DMS79 treated with DMSO at 0.1 percent for 48 hours (cell line): ENCODE data around the gene PTPN4.

Experiments used
- DNase-seq: peaks from one replicate; lab custom pipeline; 2025; lab: John Stamatoyannopoulos, UW

The PTPN4 gene

DNA sequence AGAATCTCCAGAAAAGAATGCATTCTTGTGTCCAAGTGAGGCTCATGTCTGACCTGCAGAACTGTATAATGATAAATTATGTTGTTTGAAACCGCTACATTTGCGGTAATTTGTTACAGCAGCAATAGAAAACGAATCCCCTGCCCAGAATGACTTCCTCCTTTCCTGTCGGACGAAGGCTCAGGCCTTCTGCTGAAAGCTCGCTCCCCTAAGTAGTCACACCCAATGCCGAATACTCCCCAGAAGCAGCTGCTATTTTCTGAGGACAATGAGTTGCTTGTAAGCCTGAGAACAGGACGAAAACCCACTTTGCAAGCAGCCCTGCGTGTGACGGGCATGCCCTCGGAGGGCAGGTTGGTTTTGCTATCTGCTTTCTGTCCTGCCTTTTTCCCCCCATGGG, 27.7 kb upstream of the PTPN4 start:
- DNase-seq: no peak

DNA sequence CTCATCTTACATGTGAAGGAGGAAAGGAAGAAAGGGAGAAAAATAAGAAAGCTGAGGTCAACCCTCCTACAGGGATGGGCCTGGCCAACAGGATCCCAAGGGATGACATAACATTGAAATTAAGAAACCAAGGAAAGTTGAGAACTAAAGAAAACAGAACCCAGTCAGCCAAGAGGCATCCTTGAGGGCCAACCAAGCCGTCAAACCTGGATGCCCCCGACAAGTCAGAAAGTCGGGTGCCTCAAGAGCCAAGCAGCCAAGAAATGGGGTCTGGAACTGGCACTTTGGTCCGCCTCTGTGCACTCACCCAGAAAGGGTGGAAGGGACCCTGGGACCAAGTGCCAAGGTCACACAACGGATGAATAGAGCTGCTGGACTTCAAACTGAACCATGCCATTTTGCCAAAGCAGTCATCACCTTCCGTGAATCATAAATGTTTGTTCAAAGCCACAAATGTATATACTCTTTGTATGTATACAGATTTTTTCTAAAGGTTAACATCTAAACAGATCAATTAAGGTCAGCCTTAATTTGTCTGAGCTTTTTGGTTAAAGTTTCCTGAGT, 27.0 kb upstream of the PTPN4 start:
- DNase-seq: no peak

DNA sequence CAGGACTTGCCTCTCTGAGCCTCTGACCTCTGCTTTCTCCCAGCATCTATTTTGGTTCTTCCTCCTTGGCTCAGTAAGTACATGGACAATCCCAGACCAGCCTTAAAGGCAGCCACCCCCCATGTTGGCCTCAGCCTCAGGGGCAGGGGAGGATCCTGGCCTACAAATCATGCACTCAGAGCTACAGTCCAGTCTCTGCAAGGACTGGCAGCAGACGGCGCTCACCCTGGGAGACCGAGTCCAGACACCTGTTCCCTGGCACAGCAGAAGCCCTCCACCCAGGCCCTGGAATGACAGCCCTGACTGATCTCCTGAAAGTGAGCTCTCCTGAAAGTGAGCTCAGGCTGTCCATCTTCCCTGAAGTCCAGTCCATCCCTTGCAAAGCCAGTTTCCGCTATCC, 25.7 kb upstream of the PTPN4 start:
- no peak for DNase-seq

DNA sequence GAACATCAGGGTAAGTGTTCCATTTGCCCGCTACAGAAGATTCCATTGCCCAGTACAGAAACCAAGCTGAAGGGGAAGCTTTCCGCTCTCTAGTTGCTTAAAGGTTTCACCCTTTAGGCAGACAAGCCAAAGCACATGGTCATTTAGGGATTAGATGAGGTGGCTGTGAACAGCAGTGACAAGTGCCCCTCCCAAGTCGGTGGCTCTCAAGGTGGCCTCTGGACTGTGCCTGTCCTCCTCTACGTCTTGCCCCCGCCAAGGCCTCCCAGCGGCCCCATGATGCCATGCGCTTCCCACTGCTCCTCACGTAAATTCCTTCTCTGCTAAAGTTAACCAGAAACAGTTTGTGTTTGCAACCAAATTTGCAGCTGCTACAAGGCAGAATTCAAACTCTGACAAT, 24.2 kb upstream of the PTPN4 start:
- no peak for DNase-seq

DNA sequence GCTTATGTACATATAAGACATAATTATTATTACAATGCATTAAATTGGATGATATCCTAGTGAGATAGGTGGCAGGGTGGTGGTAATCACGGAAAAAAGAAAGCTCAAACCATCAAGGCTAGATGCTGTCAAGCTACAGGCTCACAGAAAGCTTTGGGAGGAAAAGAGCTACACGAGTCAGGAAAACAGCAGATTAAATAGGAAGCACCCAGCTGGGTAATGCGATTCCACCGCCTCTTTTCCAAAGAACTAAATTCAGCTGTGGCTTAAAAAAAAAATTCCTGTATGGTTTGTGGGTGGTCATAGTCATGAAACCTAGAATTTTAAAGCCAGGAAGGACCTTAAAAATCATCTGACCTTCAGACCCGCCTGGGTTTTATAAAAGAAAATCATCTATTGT, 23.7 kb upstream of the PTPN4 start:
- no peak for DNase-seq

DNA sequence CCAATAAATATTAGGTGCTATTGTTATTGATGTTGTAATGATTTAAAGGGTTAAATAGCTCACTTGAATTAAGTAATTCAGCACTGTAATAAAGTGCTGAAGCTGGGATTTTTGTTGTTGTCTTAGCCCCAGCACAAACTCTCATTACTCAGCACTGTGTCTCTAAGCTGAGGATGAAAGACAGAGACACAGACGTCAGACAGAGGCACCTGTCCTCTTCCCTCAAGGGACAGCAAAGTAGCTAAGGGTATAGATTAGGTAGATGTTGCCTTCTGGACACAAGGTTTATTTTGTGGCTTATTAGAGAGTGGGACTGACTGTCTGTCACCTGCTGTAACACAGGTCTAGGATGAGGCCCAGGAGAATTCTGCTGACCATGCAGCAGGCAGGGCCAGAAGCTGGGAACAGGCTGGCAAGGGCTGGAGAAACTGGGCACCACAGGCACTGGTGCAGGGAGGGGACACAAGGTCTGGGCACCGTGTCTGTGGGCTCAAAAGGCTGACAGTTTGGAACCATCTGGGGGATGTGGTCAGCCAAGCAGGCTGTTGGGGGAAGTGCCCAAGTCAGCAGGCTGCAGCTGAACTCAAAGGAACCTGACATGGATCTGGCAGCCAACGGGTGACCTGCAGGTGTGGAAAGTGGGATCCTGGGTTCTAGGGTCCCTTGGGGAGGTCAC, 20.0 kb upstream of the PTPN4 start:
- DNase-seq: no peak

DNA sequence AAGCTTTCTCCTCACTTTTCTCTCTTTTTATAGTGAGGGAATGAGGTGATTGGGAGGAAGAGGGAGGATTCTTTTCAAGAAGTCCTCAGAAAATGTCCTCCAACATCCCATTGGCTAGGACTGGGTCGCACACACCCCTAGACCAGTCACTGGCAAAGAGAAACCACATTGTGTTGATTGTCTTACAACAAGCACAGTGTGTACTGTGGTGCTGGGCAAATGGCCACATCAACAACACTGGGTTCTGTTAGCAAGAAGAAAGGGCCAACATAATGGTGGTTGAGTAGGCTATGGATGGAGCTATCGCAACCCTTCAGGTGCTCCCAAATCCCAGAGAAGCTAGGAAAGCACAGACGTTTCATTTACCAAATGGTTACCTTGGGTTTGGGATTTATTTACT, 18.7 kb upstream of the PTPN4 start:
- no peak for DNase-seq

DNA sequence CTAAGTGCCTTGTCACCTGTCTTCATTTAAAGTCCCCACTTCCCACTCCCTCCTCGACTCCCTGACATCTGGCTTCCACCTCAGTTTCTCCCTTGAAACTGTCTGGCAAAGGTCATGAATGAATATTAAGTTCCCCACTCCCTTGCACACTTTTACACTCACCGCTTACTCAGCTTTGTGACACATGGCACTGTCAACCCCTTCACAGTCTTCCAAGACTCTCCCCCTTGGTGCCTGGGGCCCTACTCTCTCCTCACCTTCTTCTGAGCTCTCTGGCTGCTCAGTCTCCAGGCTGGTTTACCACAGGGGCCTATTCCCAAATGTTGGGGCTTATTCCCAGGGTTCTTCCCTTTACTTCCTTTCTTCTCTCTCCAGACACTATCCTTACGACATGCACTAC, 17.9 kb upstream of the PTPN4 start:
- DNase-seq: no peak

DNA sequence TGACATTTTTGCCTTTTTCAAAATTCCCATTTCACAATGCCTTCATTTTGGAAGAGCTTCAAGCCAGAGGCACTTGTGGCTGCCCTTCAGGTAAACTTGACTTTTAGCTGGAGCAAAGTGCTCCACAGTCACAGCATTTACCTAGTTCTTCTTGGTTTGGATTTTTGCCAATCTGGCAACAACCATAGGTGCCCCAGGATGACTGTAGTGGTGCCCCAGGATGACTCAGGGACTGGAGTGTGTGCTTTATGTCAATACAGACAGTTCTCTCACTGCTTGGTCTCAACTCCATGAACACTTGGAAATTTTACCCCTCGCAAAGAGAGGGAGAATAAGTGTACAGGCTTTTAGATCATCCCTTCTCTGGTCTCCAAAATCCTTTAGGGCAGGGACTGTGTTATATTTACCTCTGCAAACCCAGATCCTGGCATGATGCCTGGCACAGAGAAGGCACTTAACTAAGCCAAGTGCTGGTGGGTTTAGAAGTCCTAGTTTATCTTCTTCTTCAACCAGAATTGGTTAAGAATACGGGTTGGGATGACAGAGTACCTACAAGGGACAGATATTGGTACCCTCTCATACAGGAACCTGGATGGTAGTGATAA, 15.3 kb upstream of the PTPN4 start:
- DNase-seq: peak; percentile 99

DNA sequence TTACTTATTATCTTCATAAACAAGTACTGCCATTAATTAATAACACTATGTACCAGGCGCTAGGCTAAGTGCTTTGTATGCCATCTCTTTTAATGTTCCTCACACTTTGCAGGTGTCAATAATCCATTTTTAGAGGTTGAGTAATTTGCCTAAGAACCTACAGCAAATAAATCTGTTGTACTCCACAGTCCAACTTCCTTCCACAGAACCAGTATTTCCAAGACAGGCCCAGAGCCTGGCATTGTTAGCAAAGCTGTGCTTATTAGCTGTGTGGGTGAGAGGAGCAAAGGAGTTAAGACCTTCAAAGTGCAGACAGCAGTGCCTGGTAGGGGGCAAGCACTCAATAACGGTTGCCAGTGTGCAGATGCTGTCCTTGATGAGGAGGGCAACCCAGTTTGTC, 14.2 kb upstream of the PTPN4 start:
- DNase-seq: no peak

DNA sequence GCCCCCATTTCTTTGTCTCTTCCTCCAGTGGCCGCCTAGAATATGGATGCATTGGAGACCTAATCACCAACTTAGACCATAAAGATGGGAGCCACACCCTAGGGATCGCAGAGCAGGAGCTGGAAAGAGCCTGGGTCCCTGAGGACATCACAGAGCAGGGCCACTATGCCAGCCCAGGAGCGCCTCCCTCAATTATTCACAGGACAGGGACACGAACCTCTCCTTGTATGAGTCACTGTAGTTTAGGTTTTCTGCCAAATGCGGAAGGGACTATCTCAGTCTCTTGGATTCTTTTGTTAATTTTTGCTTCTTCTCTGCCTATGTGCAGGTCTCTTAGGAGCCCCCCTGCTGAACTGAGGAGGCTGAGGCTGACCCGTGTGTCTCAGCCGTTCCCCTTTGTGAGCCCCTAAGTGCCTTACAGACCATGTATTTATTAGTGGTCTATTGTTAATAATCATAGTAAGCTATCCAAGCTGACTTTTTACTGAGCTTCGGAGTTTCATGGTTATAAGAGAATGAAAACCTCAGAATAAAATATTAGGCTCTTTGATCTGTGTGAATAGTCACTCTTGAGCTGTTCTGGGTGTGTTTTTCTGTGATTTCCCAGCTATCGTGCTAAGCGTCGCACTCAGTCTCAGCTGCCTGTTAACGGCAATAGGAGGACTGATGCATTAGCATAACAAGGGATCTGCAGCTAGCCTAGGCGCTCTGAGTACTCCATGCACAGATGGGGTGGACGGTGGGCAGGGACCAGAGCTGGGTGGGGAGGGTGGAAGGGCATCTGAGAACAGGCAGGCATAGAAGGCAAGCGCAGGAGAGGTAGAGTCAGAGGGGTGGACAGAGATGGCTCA, 12.7 kb upstream of the PTPN4 start:
- no peak for DNase-seq

DNA sequence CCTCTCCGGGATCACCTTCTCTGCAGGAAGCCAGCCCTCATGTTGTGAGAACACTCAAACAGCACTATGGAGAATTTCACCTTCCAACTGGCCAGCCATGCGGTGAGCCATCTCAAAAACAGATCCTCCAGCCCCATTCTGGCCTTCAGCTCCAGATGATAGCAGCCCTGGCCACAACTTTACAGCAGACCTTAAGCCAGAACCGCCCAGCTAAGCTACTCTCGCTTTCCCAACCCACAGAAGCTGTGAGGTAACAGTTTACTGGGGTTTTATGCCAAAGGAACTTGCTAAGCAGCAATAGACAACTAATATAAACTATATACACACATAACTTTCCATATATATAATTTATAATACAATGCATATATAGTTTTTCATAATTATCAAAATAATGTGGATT, 11.6 kb upstream of the PTPN4 start:
- DNase-seq: no peak

DNA sequence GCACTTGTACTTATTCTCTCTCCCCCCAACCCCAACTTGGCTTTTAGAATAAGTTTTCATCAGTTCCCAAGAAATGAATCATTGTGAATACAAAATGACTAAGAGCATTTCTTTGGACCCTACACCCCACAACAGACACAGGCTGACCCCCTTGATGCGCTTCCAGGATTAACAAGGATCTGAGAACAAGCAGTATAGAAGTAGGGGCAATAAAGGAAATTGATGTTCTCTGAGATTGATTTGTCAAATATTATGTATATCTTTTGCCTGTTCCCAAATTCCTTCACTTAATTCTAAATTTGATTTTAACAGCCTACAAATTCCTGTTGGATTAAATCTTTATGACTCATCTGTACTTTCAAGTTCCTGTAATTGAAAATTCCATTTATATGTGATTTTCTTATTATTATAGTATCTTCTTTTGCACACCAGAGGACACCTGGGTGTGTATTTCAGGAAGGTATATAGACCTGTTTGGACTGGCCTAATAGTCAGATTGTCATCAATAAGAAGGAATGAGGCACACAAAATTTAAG, 10.2 kb upstream of the PTPN4 start:
- DNase-seq: no peak

DNA sequence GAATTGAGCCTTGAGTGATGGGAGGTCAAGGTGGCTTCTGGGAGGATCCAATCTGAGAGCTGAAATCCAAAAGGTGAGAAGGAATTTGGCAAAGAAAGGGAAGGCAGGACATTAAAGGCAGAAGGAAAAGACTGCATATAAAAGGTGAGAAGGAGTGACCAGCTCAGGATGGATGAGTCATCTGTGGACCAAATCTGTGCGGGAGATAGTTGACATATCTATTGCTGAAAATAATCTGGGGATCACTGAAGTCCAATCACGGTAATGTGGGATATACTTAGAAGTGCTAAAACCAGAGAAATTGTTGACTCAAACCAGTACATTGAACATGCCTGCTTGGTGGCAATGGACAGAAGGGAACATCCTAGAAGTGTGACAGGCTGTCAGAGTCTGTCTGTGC, 8.0 kb upstream of the PTPN4 start:
- DNase-seq: no peak

DNA sequence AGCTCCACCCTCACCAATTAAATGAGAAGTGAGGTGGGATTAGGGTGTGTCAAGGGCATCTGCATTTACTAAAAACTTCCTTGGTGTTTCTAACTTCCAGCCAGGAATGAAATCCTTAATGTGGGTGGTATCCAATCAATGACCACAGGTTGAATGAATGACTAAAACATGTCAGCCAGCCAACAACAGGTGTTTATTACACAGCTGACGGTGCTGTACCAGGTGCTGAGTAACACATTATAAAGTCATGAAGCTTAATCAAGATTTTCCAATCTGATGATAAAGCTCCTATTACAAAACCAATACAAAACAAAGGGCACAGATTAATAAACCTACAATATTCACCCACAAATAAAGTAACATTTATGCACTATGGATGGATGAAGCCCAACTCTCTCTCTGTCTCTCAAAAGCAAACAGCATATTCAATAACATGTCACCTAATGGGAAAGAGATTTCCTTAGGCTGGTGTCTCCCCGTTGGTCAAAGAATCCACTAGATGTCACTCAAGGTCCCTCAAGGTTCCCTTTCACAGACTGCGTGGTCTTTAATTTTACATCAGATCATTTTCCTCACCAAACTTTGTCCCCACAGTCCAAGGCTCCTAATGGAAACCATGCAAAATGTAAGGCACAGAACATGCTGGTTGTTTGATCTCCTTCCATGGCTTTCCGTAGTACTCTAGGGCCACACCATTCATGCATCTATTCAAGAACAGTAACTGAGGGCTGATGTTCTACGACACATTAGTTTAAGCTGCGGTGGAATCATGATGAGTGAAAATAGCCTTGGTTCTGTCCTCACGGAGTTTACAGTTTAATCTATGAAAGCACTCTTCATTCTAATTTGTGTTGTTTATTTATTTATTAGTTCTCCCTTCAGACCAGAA, 6.4 kb upstream of the PTPN4 start:
- peak; percentile 38 for DNase-seq

DNA sequence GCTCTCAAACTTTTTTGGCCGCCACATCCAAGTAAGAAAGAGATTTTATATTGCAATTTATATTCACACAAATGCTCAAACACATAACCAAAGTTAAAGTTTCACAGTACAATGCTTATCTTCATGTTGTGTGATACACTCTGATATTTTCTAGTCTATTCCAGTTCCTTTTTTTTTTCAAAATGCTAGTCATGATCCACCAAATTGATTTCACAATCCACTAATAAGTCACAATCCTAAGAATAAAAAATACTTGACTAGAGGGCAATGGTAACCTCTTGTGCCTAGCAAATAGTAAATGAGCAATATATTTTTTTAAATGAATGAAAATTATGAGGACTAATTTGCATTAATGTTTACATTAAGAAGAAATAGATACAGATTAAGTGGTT, 5.8 kb upstream of the PTPN4 start:
- DNase-seq: no peak

DNA sequence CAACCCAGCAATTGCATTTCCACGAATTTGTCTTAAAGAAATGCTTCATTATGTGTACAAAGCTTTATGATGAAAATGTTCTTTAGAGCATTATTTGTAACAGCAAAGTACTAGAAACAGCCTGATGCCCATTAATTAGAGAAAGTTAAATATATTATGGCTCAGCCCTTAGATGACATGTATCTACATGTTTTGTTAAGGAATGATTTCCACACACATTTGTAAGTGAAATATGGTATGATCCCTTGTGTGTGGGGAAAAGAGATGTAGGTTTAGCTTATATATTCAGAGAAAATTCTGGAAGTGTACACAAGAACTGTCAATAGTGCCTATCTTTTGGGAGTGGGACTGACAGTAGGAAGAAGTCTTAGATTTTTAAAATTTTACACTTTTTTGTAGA, 3.8 kb upstream of the PTPN4 start:
- no peak for DNase-seq

DNA sequence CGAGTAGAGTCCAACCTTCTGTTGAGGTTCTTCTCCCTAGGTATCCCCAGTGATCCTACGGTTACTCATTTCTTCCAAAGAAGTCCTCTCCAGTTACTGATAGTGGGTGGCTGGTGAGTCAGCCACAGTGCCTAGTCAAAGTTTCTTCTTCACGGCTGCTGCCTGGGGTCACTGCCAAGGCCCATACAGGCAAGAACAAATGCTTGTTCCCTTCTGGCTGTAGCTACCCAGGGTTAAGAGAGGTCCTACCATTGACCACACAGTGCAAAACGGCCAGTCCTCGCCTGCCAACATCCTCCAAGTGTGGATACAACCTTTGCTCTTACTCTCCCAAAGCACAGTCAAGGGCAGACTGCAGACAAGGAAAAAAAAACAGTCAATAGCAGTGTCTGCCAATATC, 2.9 kb upstream of the PTPN4 start:
- DNase-seq: no peak

DNA sequence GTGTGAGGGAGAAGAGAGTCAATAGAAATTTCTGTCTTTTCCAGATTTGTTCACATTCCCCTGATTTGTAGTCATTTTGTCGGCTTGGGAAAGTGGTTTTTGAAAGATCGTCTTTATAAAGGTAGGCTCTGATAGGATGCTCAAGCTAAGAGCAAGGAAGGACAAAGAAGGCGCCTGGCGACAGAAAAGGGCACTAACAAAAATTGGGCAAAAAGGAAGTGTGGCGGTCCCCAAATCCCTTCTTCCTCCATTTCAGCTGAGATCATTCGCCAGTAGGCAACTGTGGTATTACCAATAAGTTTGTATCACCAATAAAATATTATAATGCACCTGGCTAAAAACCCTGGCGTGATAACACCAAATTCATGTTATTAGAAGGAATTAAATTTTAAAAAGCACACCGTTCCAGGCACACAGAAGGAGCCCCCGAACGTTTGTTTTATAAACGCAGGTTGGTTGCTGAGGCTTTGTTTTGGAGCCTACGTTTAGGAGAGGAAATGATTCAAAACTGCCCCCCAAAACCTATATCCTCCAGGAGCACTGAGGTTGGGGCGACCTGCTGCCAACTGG, 756 bp upstream of the PTPN4 start:
- DNase-seq: no peak

DNA sequence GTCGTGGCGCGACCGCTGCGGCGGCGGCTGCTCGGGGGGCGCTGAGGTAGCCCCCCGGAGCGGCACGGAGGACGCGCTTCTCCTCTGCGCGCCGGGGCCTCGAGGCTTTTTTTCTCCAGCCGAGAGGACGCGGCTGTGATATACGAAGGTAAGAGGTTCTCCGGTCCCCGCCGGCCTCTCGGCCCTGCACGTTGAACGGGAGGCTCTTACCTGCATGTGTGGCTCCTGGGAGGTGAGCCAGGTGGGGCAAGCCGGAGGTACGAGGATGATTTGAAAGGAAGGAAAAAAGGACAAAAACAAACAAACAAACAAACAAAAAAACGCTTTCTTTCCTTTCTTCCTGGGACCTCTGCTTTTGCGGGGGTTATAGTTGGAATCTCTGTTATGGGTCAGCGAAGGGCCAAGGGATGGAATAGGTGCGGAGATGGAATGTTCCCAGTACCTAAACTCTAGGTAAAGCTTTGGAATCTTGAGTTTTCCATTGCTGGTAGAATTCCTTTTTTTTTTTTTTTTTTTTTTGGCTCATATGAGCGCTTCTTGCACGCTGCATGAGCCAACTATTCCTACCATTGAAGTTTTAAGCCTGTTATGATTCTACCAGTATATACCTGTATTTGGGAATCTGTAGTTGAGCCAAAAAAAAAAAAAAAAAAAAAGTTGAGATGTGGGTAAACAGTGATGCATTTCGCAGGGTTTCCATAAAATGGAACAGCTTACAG, 674 bp downstream of the PTPN4 start:
- peak; percentile 68 for DNase-seq

DNA sequence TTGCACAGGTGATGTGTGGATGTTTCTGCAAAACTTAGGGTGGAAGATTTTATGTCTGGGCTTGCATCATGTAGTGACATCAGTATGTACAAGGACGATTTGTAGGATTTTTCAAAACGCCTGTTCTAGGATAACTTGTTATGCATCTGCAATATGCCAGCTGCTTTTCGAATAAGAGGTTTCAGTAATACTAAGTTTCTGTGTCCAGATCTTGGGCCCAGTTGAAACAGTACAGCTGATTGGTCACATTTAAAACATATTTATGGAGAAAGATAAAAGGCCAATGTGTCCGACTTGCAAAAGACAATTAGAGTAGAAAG, 1.2 kb downstream of the PTPN4 start:
- DNase-seq: peak; percentile 33
